GM18868 (cell line): Measurements from ENCODE around the gene WWOX.

Source experiments
- ATAC-seq: cut with Tn5 transposase; IDR thresholded peaks from one replicate; pipeline ENCODE4 v1.9.1; 2021; ENCODE audit warnings: mild to moderate bottlenecking, moderate library complexity; ENCODE audit not compliant: unreplicated experiment

The WWOX gene

DNA sequence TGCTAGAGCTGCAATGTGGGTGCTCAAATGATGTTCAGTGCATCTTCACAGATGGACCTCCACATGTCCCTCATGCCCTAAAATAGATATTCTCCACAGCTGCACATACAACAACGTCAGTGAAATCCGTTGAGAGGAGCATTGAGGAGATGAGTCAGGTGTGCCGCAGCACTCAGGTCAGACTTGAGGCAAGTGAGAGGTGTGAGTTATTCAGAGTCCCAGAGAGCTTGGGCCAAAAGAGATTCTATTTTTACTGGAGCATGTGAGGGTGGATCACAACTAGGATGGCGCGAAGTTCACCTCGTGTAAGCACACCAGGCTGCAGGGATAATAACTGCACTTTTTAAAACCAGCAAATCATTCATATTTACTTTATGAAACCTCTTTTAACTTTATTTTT lies 855.8 kb downstream of the WWOX start:
- ATAC-seq, result no peak

DNA sequence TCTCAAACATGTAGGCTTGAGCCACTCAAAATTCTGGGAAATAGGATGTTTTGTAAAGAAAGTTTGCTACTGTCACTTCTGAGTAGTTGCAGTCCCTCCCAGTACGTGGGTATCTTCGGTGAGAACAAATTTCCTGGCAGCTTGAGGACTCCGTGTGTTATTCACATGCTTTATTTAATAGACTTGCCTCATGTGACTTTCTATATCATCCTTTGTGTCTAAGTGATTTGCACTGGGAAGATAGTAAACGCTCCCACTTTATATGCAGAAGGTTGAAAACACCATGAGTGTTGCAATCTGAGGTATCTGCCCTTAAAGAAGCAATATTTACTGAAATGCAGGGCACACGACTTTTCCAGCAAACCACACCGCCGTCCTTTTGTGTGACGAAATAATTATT lies 857.4 kb downstream of the WWOX start:
- ATAC-seq, result no peak

DNA sequence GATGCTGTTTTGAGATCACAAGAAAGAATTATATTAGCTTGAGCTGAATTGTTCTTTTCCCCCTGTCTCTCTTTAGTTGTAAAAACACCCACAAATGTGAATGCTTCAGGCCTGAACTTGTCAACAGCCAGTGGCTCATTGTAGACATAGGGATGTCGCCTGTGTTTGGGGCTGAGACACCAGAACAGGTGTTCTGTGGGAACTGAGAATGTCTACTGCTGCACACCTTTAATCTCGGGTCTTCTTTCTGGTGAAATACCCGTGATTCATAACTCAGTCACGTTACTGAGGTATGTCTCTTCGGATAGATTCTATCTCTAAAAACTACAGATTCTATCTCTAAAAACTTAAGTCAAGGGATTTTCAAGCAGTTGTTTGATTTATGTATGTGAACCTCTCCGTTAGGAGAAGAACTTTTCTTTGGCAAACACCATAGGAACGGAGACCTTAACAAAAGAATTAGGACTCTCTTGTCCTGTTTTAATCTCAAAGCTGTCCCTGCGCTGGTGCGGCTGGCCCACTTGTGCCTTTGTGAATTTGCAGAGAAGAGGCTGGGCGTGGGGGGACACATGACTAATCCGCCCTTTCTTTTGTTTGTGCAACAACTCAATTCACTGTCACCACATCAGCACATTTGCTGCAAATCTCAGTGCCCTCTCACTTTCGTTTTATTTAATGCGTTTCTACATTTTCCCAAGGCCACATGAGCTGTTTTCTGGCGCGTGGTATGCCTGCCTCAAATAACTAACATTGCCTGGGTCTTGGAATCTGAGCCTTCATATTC lies 858.1 kb downstream of the WWOX start:
- peak; percentile 45 for ATAC-seq

DNA sequence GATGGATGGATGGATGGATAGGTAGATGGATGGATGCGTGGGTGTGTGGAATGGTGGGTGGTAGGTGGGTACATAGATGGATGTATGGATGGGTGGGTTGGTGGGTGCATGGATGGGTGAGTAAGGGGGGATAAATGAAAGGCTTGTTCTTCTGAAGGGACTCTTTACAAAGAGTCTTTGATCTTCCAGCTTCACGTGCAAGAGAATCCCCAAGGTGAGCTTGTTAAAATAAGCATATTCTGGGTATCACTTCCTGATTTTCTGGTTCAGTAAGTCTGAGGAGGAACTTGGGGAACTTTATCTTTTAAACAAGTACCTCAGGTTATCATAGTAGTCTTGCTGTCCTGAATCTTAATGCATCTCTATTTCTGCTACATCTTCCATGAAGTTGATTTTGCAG lies 862.0 kb downstream of the WWOX start:
- ATAC-seq, result peak; percentile 41

DNA sequence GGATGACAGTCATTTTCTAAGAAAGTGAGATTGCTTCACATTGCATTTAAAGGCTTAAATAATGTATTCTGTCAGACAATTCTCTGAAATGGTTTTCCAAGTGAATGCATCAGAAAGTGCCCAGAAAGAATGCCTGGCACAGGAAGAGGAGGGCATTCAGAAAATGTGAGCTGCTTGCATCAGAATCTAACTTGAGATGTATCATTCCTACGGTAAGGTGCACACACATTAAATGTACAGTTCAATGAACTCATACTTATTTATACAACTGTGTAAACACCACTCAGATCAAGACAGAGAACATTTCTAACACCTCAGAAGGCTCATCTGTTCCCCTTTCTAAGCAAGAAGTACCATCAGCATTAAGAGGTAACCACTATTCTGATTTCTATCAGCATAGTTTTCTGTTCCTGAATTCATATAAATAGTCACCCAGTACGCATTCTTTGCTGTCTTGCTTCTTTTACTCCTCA lies 863.0 kb downstream of the WWOX start:
- ATAC-seq, result peak; percentile 96

DNA sequence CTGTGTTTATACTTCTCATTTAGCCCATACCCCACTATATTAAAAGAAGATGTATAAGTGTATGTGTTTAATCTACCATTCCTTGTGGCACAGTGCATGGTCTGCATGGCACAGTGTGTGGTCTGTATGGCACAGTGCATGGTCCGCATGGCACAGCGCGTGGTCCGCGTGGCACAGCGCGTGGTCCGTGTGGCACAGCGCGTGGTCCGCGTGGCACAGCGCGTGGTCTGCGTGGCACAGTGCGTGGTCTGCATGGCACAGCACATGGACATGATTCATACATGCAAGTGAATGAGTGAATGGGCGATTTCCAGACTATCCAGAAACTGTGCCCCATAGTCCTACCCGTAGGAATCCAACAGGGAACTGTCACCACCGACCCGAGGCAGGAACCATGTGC lies 868.5 kb downstream of the WWOX start:
- ATAC-seq, result no peak

DNA sequence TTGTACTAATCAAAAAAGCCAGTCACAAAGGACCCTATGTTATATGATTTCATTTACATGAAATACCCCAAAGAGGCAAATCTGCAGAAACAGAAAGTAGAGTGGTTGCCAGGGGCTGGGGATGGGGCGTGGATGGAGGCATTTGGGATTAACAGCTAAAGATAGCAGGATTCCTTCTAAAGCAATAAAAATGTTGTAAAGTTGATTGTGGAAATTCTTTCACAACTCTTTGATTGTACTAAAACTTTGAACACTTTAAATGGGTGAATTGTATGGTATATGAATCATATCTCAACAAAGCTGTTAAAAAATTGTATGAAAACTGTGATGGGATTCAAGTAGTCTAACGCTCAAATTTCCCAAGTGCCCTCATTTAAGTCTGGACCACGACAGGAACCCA lies 870.3 kb downstream of the WWOX start:
- ATAC-seq, result no peak

DNA sequence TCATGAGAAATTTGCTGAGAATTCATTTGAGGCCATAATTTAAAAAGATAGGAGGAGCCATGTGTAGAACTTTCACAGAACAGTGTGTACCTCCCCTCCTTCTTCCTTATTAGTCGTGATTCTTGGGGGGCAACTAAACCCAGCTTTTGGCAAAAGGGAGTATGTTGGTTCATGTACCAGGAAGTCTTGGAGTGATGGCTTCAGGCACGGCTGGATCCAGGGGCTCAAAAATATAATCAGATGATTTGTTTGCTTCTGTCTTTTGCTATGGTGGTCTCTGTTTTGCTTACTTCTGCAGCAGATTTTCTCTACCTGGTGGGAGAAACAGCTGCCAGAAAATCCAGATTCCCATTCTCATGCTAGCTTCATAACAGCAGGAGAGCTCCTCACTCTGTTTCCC lies 871.2 kb downstream of the WWOX start:
- ATAC-seq, result no peak

DNA sequence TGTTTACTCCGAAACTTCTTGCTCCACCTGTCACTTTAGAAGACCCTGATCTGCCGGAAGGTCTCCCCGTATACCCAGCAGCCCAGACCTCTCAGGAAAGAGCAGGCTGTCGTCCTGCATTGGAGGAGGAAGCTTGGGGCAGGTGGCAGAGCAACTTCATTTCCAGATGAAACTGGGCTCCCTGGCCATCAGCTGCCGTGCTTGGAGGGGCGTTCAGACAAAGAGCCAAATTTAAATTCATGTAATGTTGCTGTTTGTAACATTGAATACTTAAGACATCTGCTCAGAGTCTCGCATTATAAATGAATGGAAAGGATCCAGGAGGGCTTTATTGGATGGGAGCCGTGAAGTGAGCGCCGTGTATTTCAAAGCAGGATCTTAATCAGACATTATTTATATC lies 872.6 kb downstream of the WWOX start:
- ATAC-seq, result no peak

DNA sequence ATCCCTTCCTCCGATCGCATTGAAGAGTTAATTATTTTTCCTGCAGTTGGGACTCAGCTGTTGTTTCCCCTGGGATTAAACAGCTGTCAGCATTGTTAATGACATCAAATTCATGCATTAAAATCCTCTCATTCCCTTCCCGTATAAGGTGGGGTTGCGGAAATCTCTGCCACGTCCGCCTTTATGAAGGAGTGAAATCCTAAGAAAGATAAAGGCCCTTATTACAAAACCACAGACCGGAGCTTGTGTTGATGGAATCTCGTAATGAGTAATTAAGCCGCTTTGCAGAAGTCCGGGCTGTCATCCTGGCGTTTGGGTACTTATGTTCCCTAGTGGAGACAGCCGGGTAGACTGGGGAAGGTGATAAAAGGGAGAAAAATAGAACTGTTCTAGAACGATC lies 873.5 kb downstream of the WWOX start:
- ATAC-seq, result no peak

DNA sequence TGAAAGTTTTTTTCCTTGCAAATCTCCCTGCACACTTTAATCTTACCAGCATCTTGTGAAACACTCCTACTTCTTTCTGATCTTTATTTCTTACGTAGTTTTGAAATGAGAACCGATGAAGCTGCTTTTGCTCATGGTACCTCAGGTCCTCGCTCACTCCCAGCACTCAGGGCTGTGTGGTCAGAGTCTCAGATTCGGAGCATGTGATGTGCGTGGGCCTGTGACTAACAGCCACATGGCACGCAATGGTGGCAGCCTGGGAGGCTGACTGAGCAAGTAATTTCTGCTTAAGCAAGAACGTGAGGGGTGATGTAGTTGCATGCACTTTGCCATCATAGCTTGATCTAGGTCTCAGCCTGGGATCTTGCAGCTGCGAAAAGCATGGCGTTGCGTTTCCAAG lies 876.8 kb downstream of the WWOX start:
- ATAC-seq, result no peak

DNA sequence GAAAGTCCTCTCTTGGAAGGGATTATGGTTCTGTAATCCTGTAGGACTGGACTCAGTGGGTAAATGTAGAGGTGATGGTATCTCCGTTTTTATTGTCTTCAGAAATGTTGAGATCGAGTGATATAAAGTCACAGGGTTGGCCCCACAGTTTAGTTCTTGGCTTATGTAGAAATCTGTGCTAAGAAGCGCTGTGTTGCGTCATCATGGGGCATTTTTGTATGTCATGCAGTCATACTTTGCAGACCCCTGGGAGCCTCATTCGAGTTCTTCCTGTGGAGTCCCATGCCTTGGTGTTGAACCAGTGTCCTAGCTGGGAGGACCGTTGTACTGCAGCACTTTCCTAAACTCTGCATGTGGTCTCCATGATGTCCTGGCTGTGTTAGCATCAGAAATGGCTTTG lies 881.4 kb downstream of the WWOX start:
- ATAC-seq, result no peak

DNA sequence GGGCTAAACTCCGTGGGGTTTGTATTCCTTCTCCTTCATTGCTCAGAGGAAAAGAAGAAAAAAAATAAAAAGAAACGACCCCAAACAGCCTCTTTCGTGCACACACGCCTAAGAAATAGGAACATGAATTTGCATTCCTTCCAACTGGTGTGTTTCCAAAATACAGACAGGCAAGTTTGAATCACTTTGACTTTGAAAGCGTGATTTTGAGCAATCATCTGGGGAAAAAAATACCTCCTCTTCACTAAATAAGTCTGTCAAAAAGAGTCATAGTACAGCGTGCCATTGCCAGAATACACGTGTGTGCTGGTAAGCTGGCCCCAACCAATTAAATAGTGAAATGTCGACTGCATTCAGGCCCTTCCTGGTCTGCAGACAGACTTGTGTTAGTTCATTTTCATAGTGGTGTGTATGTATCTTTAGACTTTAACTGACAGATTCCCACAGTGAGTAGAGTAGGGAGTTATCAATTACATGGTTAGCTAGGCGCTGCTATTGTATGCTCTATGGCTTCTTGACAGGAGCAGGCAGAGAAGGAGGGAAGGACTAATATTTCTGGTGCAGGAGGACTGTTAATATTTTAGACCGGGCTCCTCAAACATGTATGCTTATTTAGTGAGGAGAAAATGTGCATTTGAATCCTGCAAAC lies 882.8 kb downstream of the WWOX start:
- no peak for ATAC-seq

DNA sequence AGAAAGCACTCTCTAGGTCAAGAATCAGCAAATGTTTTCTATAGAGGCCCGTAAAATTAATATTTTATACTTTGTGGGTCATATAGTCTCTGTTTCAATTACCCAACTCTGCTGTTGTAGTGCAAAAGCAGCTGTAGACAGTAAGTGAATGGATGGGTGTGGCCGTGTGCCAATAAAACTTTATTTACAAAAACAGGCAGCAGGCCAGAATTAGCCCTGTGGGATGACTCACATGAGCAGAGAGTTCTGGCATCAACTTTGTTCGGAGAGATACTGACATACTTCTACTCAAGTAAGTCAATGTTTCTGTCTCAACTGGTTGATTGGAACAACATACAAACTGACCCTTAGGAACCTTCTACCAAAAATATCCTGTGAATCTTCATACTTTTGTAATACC lies 884.9 kb downstream of the WWOX start:
- ATAC-seq, result no peak

DNA sequence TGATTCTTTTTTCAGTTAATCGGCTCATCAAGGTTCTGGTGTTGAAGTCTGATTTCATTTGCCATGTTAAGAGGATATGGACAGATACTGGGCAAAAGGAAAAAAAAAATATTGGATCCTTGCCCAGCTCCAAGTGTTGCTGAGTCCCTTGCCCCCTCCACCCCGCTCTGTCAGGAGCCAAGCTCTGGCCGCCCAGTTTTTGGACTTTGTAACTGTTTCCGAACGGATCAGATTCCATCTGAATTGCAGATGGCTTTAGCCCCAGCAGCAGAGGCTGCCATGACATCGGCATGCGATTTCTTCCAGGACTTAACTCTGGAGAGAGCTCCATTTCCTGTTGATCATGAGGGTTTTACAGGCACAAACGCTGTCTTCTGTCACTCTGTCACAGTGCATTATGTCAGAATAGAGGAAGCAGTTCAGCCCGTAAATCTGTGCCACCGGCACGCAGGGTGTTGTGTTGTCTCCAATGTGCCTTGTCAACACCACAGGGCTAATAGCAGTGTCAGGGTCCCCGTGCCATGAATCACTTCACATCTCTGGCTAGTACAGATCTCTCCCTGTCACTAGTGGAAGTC lies 885.5 kb downstream of the WWOX start:
- ATAC-seq, result no peak

DNA sequence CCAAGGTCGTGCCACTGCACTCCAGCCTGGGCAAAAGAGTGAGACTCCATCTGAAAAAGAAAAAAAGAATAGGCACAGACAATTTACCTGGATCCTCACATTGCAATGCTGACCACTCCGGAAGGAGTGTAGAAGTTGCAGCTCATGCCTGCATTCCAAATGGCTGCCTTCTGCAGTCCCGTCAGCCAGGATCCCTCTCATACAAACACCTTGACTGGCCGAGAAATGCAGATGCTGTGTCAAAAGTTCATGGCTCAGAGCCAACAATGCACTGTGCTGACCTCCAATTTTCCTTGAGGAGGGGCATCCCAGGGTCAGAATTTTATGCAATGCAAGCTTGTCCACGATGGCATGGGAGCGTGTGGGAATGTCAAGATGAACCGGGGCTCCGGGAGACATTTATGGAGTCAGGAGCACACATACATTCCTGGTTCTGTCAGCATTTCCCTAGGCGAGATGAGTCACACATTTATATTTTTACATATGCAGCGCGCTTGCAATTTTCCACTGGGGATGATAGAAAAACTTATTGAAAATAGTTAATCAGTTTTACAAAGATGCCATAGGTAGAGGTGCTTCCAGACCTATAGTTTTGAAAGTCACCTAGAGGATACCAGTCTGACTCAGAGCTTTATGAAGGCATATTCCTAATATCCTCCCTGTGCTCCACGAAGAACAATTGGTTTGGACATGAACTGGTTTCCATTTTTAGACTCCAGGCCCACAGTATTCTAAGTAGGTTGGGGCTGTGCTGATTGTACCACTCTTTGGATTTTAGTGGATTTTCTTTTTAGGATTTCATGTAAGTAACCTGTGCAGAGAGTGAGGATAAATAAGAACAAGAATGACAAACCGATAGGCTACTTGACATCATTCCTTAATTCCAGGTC lies 886.5 kb downstream of the WWOX start:
- no peak for ATAC-seq

DNA sequence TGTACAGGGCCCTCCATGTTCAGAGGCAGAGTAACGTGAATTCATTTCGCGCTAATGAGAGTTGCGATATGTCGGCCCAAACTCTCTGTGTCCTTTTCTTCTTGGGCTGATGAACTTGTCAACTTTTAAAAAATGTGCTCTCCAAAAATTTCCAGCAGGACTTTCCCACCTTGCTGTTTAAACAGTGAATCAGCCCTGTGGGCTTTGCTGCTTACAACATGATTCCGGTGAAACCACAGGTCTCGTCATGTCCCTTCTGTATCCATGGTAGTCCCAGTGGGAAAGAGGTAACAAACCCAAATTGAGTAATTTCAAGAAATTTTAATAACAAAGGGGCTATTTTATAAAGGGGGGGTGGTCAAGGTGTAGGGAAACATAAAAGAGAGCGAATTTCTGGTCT lies 888.2 kb downstream of the WWOX start:
- no peak for ATAC-seq

DNA sequence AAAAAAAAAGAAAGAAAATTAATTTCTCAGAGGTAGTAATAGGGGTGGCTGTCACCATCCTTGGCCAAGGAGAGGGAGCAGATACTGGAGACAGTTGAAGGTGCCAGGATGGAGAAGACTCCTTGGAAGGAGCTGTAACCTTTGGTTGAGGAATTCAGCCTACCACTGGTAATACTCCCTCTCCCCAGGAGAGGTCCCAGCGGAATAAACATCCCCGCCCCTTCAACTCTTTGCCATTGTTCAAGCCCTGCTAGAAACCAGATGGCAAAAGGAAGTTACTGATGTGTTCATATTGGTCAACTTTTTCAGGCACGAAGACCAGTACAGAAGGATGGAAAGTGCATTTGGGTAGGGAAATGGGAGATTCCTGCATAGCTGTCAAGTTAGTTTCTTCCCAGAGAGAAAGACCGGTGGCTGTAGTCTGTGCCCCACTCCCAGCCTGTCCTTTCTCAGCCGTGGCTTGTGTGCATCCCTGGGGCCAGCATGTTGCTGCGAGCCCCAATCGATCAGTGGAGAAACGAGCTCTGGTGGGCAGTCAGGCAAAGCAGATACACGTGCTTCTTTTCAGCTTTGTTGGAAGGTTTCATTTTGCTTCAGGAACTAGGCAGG lies 889.0 kb downstream of the WWOX start:
- ATAC-seq, result no peak

DNA sequence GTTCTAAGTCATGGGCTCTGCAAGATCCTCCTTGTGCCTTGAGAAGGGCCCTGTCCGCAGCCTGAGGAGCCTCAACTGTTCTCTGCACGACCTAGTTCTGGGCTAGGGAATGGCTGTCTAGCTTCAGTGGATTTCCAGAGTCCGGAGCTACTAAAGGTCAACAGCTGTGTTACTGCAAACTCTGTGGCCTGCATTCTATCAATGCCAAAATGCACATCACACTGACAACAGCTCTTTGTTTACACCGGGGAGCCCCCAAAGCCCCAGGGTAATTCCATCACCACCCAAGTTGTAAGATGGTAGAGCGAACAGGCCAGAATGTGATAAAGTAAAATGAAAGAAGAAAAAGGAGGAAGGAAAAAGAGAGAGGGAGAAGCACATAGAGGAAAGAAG lies 890.9 kb downstream of the WWOX start:
- ATAC-seq, result peak; percentile 51

DNA sequence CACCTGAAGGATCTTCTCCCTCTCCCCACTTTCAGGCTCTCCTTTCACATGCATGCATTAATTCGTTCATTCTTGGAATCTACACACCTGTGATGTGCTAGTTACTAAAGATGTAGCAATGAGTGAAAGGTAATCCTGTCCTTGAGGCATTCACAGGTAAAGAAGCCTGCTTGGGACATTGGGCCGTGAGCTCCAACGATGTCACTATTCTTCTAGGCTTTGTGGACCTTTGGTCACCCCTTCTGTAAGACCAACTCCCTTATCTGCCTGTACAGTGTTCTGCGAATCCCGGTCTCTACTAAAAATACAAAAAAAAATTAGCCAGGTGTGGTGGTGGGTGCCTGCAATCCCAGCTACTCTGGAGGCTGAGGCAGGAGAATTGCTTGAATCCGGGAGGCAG lies 892.5 kb downstream of the WWOX start:
- ATAC-seq, result no peak

DNA sequence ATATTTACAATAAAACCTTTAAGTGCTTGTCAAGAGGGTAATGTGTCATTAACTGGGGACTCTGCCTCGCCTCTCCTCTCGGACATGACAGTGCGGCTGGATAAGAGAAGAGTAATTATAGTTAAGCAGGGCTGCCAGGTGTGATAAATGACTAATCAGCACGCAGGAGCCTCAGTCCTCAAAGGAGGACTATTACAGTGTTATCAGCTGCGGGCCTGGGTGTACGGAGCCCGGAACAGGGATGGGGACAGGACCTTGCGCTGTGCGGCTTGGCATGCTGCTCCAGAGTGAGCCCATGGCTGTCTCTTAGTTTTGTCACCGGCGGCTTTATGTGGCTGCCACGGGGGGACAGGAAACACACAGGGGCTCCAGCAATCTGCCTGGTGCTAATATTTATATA lies 893.9 kb downstream of the WWOX start:
- no peak for ATAC-seq
